Measurements from ENCODE around the gene SLC9A9.

The SLC9A9 gene

DNA sequence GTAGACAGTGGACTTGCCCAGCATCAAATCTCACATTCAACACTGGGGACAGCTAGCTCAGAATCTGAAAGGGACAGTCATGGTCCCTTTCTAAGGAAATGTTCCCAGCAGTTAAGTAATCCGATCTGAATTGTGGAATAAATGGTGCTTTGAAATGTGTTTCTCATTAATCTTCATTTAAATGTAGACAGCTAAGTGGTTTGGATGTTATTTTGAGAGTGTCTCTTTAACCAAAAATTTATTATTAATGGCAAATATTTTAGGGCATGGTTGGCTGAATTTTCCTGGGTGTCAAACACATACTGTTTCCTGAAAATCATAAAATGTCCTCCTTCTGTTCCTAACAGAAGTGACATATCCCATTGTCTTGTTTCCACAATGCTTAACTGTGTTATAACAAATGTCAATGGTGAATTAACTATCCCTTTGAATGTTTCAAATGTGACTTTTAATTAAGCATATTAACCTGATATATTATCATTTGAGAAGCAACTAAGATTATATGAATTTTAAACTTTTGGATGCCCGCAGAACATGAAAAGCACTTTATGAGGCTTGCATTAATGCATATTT, 517.9 kb downstream of the SLC9A9 start:
- TF ChIP-seq, protein P1, sequence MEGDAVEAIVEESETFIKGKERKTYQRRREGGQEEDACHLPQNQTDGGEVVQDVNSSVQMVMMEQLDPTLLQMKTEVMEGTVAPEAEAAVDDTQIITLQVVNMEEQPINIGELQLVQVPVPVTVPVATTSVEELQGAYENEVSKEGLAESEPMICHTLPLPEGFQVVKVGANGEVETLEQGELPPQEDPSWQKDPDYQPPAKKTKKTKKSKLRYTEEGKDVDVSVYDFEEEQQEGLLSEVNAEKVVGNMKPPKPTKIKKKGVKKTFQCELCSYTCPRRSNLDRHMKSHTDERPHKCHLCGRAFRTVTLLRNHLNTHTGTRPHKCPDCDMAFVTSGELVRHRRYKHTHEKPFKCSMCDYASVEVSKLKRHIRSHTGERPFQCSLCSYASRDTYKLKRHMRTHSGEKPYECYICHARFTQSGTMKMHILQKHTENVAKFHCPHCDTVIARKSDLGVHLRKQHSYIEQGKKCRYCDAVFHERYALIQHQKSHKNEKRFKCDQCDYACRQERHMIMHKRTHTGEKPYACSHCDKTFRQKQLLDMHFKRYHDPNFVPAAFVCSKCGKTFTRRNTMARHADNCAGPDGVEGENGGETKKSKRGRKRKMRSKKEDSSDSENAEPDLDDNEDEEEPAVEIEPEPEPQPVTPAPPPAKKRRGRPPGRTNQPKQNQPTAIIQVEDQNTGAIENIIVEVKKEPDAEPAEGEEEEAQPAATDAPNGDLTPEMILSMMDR (IDR thresholded peaks at IDR 0.05; ENCODE audit: low read depth, low read length): no peak
- TF ChIP-seq EZH2phosphoT487 (IDR thresholded peaks at IDR 0.05; ENCODE audit: low read depth): no peak

DNA sequence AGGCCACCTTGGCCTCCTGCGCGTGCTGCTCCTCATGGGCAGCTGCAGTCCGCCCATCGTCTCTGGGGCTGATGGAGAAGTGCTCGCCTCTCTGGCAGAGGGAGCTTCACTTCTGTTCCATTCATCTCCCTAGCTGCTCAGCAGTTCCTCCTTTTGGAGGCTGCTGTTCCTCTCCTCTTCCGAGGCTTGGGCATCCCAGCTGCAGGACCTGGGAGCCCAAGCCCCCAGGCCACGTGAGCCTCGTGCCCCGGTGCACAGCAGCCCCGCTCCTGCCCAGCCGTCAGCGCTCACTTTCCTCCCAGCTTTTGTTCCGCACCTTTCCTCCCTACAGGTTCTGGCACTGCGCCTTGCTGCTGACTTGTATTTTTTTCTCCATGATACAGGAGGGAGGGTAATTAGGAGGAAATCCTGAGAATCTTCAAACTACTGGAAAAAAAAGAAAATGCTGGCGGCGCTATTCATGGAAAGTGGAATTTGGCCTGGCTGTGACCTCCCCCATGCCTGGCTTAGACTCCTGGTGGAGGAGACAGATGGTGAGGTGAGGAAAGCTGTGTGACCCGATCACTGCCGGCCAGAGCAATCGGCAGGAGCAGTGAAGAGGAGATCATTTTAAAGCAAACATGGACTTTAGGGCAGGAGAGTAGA, 518.6 kb downstream of the SLC9A9 start:
- H3K27me3 ChIP-seq (ENCODE audit: low read depth, low read length): no peaks in the 10 kb centered on the region
- H3K36me3 ChIP-seq (replicated peaks; ENCODE audit: low read depth, low read length): no peaks in the 10 kb centered on the region
- no peak overlapping the region for H3K4me2 ChIP-seq (ENCODE audit: low read length)
- no peak for TF ChIP-seq EZH2phosphoT487 (IDR thresholded peaks at IDR 0.05; ENCODE audit: low read depth)
- TF ChIP-seq, protein P1 (IDR thresholded peaks at IDR 0.05; ENCODE audit: low read depth, low read length): no peak
- no peaks in the 10 kb centered on the region for H4K20me1 ChIP-seq (ENCODE audit: insufficient read depth, low read length)
- no peak overlapping the region for H3K9ac ChIP-seq (ENCODE audit: low read length)
- no peaks in the 10 kb centered on the region for H3K9me3 ChIP-seq (ENCODE audit: insufficient read depth, low read length)
- peaks cover 11% of the 10 kb centered on the region for H3K4me1 ChIP-seq (ENCODE audit: low read length)
- H3K4me3 ChIP-seq (ENCODE audit: low read length): no peak overlapping the region
- no peaks in the 10 kb centered on the region for H3K79me2 ChIP-seq (ENCODE audit: low read length)
- no peak overlapping the region for H2AFZ ChIP-seq (ENCODE audit: low read depth, low read length)
- no peak overlapping the region for H3K27ac ChIP-seq (ENCODE audit: low read length)

More for the DNA sequence above, 517.9 kb downstream of the SLC9A9 start:
- H3K4me3 ChIP-seq (ENCODE audit: low read length): no peak overlapping the region
- no peaks in the 10 kb centered on the region for H3K9me3 ChIP-seq (ENCODE audit: insufficient read depth, low read length)
- H3K27ac ChIP-seq (ENCODE audit: low read length): no peak overlapping the region
- no peaks in the 10 kb centered on the region for H4K20me1 ChIP-seq (ENCODE audit: insufficient read depth, low read length)
- H3K36me3 ChIP-seq (replicated peaks; ENCODE audit: low read depth, low read length): no peaks in the 10 kb centered on the region
- peaks cover 11% of the 10 kb centered on the region for H3K4me1 ChIP-seq (ENCODE audit: low read length)
- no peak overlapping the region for H3K9ac ChIP-seq (ENCODE audit: low read length)
- no peaks in the 10 kb centered on the region for H3K79me2 ChIP-seq (ENCODE audit: low read length)
- no peak overlapping the region for H3K4me2 ChIP-seq (ENCODE audit: low read length)
- H2AFZ ChIP-seq (ENCODE audit: low read depth, low read length): no peak overlapping the region
- no peaks in the 10 kb centered on the region for H3K27me3 ChIP-seq (ENCODE audit: low read depth, low read length)

DNA sequence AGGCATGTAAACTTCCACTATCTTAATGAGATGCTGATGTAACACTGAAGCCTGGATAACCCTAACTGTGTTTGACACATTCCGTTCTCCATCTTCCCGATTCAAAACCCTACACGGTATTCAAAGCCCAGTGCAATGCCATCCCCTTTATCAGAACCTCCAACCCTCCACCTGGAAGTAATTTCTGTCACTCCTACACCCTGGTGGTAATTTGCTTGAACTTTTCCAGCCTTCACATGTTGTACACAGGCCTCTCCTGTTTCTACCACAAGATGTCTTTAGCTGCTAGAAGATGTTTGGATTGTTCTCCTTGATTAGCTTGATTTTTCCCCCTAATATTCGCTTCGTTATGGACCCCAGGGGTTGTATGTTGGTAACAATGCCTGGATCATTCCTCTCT, 519.8 kb downstream of the SLC9A9 start:
- Histone ChIP-seq H3K9me3 (ENCODE audit: insufficient read depth, low read length) (no peaks in the 10 kb centered on the region), H3K36me3 (replicated peaks; ENCODE audit: low read depth, low read length) (no peaks in the 10 kb centered on the region), H4K20me1 (ENCODE audit: insufficient read depth, low read length) (no peaks in the 10 kb centered on the region), H3K79me2 (ENCODE audit: low read length) (no peaks in the 10 kb centered on the region), H2AFZ (ENCODE audit: low read depth, low read length) (no peak overlapping the region), H3K27me3 (ENCODE audit: low read depth, low read length) (no peaks in the 10 kb centered on the region), H3K4me3 (ENCODE audit: low read length) (no peak overlapping the region), H3K9ac (ENCODE audit: low read length) (no peak overlapping the region), H3K4me1 (ENCODE audit: low read length) (peaks cover 11% of the 10 kb centered on the region), H3K27ac (ENCODE audit: low read length) (no peak overlapping the region), H3K4me2 (ENCODE audit: low read length) (no peak overlapping the region)
- TF ChIP-seq, protein P1 (IDR thresholded peaks at IDR 0.05; ENCODE audit: low read depth, low read length): no peak
- TF ChIP-seq EZH2phosphoT487 (IDR thresholded peaks at IDR 0.05; ENCODE audit: low read depth): no peak

DNA sequence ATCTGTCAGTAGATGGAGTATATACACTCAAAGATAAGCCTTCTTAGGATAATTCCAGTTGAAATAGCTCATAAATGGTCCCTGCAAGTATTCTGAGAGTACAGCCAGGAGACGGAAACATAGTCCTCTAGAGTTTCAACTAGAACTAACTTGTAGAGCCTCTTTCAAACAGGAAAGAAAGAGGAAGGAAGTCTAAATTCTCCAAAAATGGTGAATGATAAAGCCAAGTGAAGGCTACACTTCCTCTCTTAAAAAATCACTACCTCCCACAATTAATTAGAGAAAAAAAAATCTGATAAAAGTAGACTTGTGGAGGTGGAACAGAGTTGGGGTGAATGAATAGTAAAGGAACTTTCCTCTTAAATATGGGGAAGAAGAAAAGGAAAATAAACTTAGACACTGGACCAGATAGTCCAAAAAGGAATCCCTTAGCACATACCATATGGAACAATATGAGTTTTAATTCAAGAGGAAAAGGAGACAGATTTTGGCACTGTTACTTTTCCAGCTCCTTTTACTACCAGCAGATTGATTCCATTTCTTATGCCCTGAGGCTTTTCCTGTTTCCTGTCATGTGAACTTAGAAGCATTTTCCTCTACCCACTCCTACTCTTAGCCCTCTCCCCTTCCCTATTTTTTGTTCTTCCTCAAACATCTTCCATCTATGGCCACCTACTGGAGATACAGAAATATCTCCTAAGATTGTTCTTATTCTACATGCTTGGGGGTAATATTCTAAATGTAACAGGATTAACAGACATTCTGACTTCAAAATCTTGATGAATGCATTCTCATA, 521.1 kb downstream of the SLC9A9 start:
- Histone ChIP-seq H3K79me2 (ENCODE audit: low read length) (no peaks in the 10 kb centered on the region), H3K9ac (ENCODE audit: low read length) (no peak overlapping the region), H3K27ac (ENCODE audit: low read length) (no peak overlapping the region), H3K4me1 (ENCODE audit: low read length) (peaks cover 11% of the 10 kb centered on the region), H2AFZ (ENCODE audit: low read depth, low read length) (no peak overlapping the region), H3K27me3 (ENCODE audit: low read depth, low read length) (no peaks in the 10 kb centered on the region), H3K4me2 (ENCODE audit: low read length) (no peak overlapping the region), H3K9me3 (ENCODE audit: insufficient read depth, low read length) (no peaks in the 10 kb centered on the region), H3K36me3 (replicated peaks; ENCODE audit: low read depth, low read length) (no peaks in the 10 kb centered on the region), H3K4me3 (ENCODE audit: low read length) (no peak overlapping the region), H4K20me1 (ENCODE audit: insufficient read depth, low read length) (no peaks in the 10 kb centered on the region)
- no peak for TF ChIP-seq EZH2phosphoT487 (IDR thresholded peaks at IDR 0.05; ENCODE audit: low read depth)
- TF ChIP-seq, protein P1 (IDR thresholded peaks at IDR 0.05; ENCODE audit: low read depth, low read length): 0 out of 2 replicates have a peak, but pooled peaks have one; percentile 5
